ENCODE results near the gene TTC39C. TPM values are rescaled to one million over a fixed set of nuclear protein-coding genes. Genes with fewer than 3 reads are reported as not detected.

Gene TTC39C
- total and polyA plus RNA-seq, 2 donors: 12.6 to 29.9 TPM

DNA sequence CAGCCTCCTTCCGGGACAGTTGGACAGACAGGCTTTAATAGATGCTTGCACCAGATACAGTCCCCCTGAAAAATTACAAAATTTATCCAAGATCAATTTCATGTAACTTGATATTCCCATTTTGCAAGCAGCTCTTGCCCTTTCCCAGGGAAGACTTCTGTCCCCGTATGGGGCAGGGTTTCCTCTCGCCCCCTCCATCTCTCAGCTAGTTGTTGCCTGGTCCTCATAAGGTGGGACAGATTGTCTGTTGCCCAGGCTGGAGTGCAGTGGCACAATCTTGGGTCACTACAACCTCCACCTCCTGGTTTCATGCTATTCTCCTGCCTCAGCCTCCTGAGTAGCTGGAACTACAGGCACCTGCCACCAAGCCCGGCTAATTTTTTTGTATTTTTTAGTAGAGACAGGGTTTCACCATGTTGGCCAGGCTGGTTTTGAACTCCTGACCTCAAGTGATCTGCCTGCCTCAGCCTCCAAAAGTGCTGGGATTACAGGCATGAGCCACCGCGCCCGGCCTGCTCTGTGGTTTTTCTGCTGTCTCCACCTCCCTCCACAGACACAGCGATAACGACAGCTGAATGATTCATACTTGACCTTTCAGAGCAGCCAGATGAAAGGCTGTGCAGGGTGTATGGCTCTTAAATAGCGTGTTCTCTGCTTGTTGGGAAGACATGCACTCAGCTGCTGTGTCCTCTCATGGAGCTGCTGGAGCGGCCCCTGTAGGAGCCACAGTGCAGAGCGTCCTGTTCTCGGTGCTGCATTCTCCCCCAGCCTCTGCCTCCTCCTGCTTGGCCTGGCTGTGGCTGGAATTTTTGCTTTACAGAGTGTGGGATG is 61.4 kb downstream of the TTC39C start:
- peak; percentile 26 for DNase-seq (ENCODE audit: extremely low spot score)
- 35% methylated on average over 13 of the region's 13 CpGs for WGBS
- no peaks in the 10 kb centered on the region for H3K36me3 ChIP-seq (ENCODE audit: insufficient read depth)
- H3K4me3 ChIP-seq (ENCODE audit: low read depth, low read length): no peak overlapping the region
- H3K27ac ChIP-seq (ENCODE audit: low read depth): no peak overlapping the region
- H3K4me1 ChIP-seq (ENCODE audit: insufficient read depth): no peaks in the 10 kb centered on the region

DNA sequence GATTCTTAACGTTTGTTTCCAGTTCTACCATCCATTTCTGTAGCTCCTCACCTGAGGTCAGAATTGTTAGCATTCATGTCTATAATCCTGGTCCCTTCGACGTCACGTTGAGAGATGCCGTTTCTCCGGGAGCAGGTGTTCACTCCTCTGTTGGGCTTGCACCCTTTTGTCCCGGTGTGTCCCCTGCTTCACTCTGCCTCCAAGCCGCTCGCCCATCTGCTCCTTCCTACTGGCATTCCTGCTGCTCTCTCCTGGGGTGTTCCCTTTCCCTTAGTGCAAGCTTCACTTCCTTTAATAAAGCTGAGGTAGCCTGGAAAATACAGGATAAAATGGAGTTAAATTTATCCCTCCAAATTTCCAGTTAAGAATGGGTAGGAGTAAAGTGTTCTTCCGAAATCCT is 62.4 kb downstream of the TTC39C start:
- Histone ChIP-seq H3K27ac (ENCODE audit: low read depth) (no peak overlapping the region), H3K36me3 (ENCODE audit: insufficient read depth) (no peaks in the 10 kb centered on the region), H3K4me3 (ENCODE audit: low read depth, low read length) (no peak overlapping the region), H3K4me1 (ENCODE audit: insufficient read depth) (no peaks in the 10 kb centered on the region)
- 91% methylated on average over 10 of the region's 10 CpGs for WGBS
- no peak for DNase-seq (ENCODE audit: extremely low spot score)

DNA sequence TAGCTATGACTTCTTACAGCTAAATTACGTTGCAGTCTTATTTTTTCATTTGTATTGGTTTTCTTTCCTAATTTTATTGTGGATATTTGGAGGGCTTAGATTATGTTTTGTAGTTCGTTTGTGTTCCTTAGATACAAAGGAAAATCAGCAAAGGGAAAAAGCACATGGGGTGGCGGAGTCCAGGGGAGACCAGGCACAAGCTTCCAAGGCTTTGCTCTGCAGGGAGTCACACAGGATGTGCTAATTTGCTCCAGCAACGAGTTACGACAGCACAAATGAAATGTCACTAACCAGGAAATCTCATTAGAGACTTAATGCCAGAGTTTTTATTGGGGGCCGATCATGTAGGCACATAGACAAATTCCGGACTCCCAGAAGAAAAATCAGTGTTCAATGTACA is 63.8 kb downstream of the TTC39C start:
- no peak for DNase-seq (ENCODE audit: extremely low spot score)
- no peaks in the 10 kb centered on the region for H3K36me3 ChIP-seq (ENCODE audit: insufficient read depth)
- WGBS: 73% methylated on average over 7 of the region's 7 CpGs
- H3K27ac ChIP-seq (ENCODE audit: low read depth): no peak overlapping the region
- no peak overlapping the region for H3K4me3 ChIP-seq (ENCODE audit: low read depth, low read length)
- H3K4me1 ChIP-seq (ENCODE audit: insufficient read depth): no peaks in the 10 kb centered on the region

DNA sequence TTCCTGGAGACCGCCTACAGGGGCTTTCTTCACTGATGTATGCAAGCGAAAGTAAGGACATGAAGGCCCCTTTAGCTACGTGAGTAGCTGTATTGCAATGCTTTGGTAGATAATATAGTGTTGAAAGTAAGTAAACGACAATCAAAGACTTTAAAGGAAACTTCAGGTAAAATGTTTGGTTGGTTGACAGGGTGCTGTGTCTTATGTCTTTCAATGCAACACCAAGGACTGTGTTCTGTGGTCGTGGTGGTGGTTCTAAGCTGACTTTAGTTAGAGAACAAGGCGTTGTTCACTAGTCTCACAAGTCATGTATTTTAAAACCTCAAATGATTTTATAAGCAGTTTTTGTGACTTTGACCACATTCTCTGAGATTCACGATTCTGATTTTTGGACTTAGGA is 66.3 kb downstream of the TTC39C start:
- H3K27ac ChIP-seq (ENCODE audit: low read depth): no peak overlapping the region
- WGBS: 92% methylated on average over 7 of the region's 7 CpGs
- H3K4me1 ChIP-seq (ENCODE audit: insufficient read depth): no peaks in the 10 kb centered on the region
- no peak for DNase-seq (ENCODE audit: extremely low spot score)
- H3K4me3 ChIP-seq (ENCODE audit: low read depth, low read length): no peak overlapping the region
- H3K36me3 ChIP-seq (ENCODE audit: insufficient read depth): no peaks in the 10 kb centered on the region

DNA sequence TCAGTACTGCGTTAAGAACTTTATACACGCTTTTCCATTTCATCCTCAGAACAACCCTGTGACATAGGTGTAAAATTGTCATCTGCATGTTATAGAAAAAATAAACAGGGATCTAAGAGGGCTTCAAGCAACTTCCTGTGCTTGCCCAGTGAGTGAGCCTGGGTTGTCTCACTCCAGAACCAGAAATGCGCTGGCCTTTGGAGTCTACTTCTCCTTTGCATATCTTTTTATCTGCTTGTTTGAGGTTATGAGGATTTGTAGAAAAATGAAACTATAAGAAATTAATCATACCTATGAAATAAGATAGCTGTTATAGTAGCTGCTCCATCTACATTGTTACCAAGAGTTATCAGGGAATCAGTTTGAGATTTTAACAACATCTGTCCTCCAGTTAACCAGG is 69.0 kb downstream of the TTC39C start:
- 80% methylated on average over 3 of the region's 3 CpGs for WGBS
- Histone ChIP-seq H3K27ac (ENCODE audit: low read depth) (no peak overlapping the region), H3K4me1 (ENCODE audit: insufficient read depth) (no peaks in the 10 kb centered on the region)

DNA sequence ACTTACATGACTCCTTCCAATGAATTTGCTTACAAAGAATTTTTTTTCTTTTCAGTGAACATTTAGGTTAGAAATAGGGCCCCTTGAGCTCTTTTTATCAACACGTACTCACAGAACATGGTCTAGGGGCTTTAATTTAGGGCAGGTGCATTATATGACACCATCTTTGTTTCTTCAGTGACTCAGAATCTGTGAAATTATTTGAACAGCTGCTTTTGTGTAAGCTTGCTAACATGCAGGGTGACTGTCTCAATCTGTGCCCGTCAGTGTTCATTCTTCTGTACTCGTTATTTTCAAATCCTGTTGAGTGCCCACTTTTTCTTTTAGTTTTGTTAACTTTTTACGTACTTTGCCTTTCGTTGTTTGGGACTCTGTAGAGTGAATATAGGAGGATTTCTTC is 71.5 kb downstream of the TTC39C start:
- Histone ChIP-seq H3K36me3 (ENCODE audit: insufficient read depth) (no peaks in the 10 kb centered on the region), H3K4me3 (ENCODE audit: low read depth, low read length) (no peak overlapping the region), H3K27ac (ENCODE audit: low read depth) (no peak overlapping the region), H3K4me1 (ENCODE audit: insufficient read depth) (no peaks in the 10 kb centered on the region)
- WGBS: 85% methylated on average over 5 of the region's 5 CpGs
- DNase-seq (ENCODE audit: extremely low spot score): no peak

More for the DNA sequence above, 69.0 kb downstream of the TTC39C start:
- DNase-seq (ENCODE audit: extremely low spot score): no peak
- Histone ChIP-seq H3K4me3 (ENCODE audit: low read depth, low read length) (no peak overlapping the region), H3K36me3 (ENCODE audit: insufficient read depth) (no peaks in the 10 kb centered on the region)

DNA sequence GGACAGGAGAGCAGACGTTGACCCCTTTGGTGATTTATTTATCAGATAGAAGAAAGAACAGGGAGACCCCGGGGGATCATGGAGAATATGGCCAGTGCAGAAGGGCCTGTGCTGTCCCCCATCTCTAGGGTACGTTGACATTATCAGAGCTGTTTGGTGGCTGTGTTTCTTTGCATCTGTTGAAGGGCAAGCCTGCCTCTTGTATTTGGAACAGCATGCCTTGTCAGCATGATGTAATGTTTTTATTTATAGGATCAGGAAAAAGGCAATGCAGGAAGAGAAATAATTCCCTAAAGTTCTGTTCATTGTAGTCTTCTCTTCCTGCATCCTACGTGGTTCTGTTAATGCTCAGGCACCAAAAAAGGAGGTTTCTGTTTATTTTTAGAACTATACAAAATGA is 74.5 kb downstream of the TTC39C start:
- no peak for DNase-seq (ENCODE audit: extremely low spot score)

DNA sequence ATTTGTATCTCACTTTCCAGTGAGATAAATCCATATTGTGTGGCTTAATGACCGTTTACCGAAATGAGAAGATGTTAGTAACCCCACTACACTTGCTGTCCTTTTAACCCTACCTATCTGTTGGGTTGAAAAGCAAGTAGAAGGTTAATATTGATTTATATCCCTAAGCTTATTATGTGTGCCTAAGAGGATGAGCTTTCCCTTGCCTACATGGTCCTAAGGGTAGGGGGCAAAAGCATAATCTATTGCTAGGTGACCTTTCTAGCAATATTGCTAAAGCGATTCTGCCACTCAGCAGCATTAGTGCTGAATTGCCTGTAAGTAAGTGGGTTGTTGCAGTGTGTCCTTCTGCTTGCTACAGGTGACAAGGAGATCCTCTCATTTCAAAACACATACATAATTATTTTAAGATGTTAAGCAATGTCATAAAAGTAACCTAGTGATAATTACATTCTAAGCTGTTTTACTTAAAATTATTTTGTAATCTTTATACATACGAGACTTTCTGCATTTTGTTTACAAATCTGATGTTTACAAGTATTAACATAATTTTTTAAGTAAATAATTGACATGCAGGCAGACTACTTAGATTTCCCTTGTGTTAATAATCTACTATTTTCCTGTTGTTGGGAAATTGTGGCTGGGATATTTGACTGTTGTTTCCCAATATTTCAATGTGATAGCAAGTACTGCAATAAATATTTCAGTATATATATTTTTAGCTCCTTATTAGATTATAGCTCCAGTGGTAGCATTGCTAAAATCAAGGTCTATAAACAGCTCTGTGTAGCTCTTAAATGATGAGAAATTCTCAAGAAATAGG is 75.2 kb downstream of the TTC39C start:
- no peak overlapping the region for H3K27ac ChIP-seq (ENCODE audit: low read depth)
- H3K4me1 ChIP-seq (ENCODE audit: insufficient read depth): no peaks in the 10 kb centered on the region
- no peaks in the 10 kb centered on the region for H3K36me3 ChIP-seq (ENCODE audit: insufficient read depth)
- no peak for DNase-seq (ENCODE audit: extremely low spot score)
- 67% methylated on average over 4 of the region's 4 CpGs for WGBS
- no peak overlapping the region for H3K4me3 ChIP-seq (ENCODE audit: low read depth, low read length)

More for the DNA sequence above, 74.5 kb downstream of the TTC39C start:
- H3K27ac ChIP-seq (ENCODE audit: low read depth): no peak overlapping the region
- no peaks in the 10 kb centered on the region for H3K4me1 ChIP-seq (ENCODE audit: insufficient read depth)
- no peak overlapping the region for H3K4me3 ChIP-seq (ENCODE audit: low read depth, low read length)
- WGBS: 52% methylated on average over 4 of the region's 4 CpGs
- no peaks in the 10 kb centered on the region for H3K36me3 ChIP-seq (ENCODE audit: insufficient read depth)

DNA sequence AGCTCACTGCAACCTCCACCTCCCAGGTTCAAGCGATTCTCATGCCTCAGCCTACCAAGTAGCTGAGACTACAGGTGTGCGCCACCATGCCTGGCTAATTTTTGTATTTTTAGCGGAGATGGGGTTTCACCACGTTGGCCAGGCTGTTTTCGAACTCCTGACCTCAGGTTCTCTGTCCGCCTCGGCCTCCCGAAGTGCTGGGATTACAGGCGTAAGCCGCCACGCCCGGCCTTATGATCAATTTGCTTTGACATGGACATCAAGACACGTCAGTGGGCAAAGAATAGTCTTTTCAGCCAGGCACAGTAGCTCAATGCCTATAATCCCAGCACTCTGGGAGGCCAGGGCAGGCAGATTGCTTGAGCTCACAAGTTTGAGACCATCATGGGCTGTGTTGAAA is 76.3 kb downstream of the TTC39C start:
- H3K4me3 ChIP-seq (ENCODE audit: low read depth, low read length): no peak overlapping the region
- no peak for DNase-seq (ENCODE audit: extremely low spot score)
- no peak overlapping the region for H3K27ac ChIP-seq (ENCODE audit: low read depth)
- 98% methylated on average over 13 of the region's 13 CpGs for WGBS
- no peaks in the 10 kb centered on the region for H3K36me3 ChIP-seq (ENCODE audit: insufficient read depth)
- no peaks in the 10 kb centered on the region for H3K4me1 ChIP-seq (ENCODE audit: insufficient read depth)

DNA sequence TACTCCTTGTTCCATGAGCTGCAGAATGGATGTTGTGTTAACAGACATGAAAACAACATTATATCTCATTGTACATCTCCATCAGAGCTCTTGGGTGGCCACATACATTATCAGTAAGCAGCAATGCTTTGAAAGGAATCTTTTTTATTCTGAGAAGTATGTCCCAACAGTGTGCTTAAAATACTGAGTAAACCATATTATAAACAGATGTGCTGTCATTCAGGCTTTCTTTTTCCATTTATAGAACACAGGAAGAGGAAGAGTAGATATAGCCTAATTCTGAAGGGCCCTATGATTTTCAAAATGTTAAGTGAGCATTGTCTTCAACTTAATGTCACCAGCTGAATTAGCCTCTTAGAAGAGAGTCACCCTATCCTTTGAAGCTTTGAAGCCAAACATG is 80.0 kb downstream of the TTC39C start:
- DNase-seq (ENCODE audit: extremely low spot score): no peak
- H3K27ac ChIP-seq (ENCODE audit: low read depth): no peak overlapping the region
- no peak overlapping the region for H3K4me3 ChIP-seq (ENCODE audit: low read depth, low read length)
- no peaks in the 10 kb centered on the region for H3K4me1 ChIP-seq (ENCODE audit: insufficient read depth)
- H3K36me3 ChIP-seq (ENCODE audit: insufficient read depth): no peaks in the 10 kb centered on the region

DNA sequence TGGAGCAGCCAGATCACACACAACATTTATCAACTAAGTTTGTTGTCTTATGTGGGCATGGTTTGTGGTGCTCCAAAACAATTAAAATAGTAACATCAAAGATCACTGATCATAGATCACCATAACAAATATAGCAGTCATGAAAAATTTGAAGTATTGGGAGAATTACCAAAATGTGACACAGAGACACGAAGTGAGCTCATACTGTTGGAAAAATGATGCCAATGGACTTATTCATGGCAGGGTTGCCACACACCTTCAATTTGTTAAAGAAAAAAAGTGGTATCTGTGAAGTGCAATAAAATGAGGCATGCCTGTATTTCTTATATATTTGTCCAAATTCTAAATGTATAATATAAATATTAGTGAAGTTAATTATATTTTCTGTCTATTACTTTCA is 81.4 kb downstream of the TTC39C start:
- H3K4me3 ChIP-seq (ENCODE audit: low read depth, low read length): no peak overlapping the region
- H3K27ac ChIP-seq (ENCODE audit: low read depth): no peak overlapping the region
- no peak for DNase-seq (ENCODE audit: extremely low spot score)
- no peaks in the 10 kb centered on the region for H3K36me3 ChIP-seq (ENCODE audit: insufficient read depth)
- 91% methylated on average over 1 of the region's 1 CpG for WGBS
- no peaks in the 10 kb centered on the region for H3K4me1 ChIP-seq (ENCODE audit: insufficient read depth)

DNA sequence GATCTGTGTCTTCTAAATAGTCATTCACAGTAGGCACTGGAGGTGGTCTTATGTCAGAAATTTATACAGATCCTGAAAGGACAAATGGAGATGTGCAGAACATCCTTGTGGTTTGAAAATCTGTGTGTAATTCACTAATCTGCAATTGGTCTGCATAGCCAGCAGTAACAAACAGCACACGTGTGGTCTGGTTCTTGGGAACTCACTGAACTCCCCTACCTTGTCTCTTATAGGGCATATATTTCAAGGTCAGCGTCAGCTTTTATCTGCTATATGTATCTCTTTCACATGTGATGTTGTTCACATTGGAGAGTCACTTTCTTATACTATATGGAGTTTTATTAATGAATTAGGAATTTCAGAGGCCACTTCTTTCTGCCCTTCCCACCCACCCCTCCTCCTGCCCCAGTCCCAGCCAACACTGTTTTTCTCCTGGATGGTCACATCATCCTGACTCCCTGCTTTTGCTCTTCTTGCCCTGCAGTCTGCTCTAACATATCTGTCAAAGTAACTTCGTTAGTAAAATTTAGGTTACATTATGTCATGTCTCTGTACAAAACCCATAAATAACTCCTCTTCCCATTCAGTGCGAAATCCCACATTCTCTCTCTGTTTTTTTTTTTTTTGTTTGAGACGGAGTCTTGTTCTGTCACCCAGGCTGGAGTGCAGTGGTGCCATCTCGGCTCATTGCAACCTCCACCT is 88.9 kb downstream of the TTC39C start:
- Histone ChIP-seq H3K4me1 (ENCODE audit: insufficient read depth) (no peaks in the 10 kb centered on the region), H3K27ac (ENCODE audit: low read depth) (no peak overlapping the region), H3K4me3 (ENCODE audit: low read depth, low read length) (no peak overlapping the region), H3K36me3 (ENCODE audit: insufficient read depth) (no peaks in the 10 kb centered on the region)
- DNase-seq (ENCODE audit: extremely low spot score): peak; percentile 13
- 76% methylated on average over 6 of the region's 6 CpGs for WGBS

DNA sequence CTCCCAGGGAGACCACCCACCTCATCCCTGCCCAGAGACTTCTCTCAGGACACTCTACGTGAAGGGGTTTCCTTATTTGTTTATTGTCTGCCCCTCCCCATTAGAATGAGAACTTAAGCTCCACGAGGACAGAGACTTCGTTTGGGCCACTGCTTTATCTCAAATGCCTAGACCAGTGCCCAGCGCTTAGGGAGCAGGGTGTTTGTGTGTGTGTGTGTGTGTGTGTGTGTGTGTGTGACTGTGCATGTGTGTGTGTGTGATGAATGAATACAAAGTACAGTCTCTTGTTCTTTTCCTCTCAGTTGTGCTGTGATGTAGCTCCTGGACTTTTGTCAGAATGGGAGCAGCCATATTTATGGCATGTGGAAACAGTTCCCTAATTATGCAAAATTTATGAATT is 89.9 kb downstream of the TTC39C start:
- DNase-seq (ENCODE audit: extremely low spot score): no peak
- WGBS: 76% methylated on average over 4 of the region's 4 CpGs
- H3K27ac ChIP-seq (ENCODE audit: low read depth): no peak overlapping the region
- H3K36me3 ChIP-seq (ENCODE audit: insufficient read depth): no peaks in the 10 kb centered on the region
- H3K4me1 ChIP-seq (ENCODE audit: insufficient read depth): no peaks in the 10 kb centered on the region
- H3K4me3 ChIP-seq (ENCODE audit: low read depth, low read length): no peak overlapping the region

DNA sequence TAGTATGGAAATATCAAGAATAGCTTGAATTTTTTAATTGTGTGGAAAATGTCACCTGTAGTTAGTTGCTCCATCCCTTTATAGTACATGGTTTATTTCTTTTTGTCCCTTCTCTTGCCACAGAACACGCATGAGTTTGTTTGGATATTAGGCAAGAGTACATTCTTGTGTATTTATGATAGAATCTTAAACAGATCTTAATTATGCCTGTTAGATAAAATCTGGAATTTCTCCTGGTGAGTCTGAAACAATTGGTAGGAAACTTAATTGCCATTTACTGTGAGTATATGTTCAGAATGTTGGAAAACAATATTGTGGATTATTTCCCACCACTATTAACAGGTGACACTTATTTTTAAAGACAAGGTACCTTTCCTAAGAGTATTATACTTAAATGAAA is 94.1 kb downstream of the TTC39C start:
- WGBS: 76% methylated on average over 1 of the region's 1 CpG
- no peak for DNase-seq (ENCODE audit: extremely low spot score)
- Histone ChIP-seq H3K36me3 (ENCODE audit: insufficient read depth) (no peaks in the 10 kb centered on the region), H3K27ac (ENCODE audit: low read depth) (no peak overlapping the region), H3K4me1 (ENCODE audit: insufficient read depth) (no peaks in the 10 kb centered on the region), H3K4me3 (ENCODE audit: low read depth, low read length) (no peak overlapping the region)

Data from urinary bladder (tissue), 4 donors.